D341Med (cell line): ENCODE measurements around the gene SLCO1B3.

ENCODE experiments used
- DNase-seq: peaks from one replicate; pipeline ENCODE4 v3.0.0; 2012; ENCODE audit warnings: low spot score

The SLCO1B3 gene

GRCh38 chr12:20883288-20883687 lies 72.8 kb downstream of the SLCO1B3 start:
- DNase-seq: no peak

- no peak for DNase-seq
Observed at GRCh38 chr12:20885116-20885515, 74.6 kb downstream of the SLCO1B3 start.

GRCh38 chr12:20885552-20885951 lies 75.0 kb downstream of the SLCO1B3 start:
- no peak for DNase-seq

GRCh38 chr12:20917269-20917668 lies 106.8 kb downstream of the SLCO1B3 start:
- DNase-seq: no peak

GRCh38 chr12:20917819-20918218 lies 107.3 kb downstream of the SLCO1B3 start:
- DNase-seq: no peak

GRCh38 chr12:20931894-20932293 lies 121.4 kb downstream of the SLCO1B3 start:
- no peak for DNase-seq

- DNase-seq: peak; percentile 17
Observed at GRCh38 chr12:20946732-20947131, 136.2 kb downstream of the SLCO1B3 start.

GRCh38 chr12:20950248-20950647 lies 139.7 kb downstream of the SLCO1B3 start:
- peak; percentile 37 for DNase-seq

- no peak for DNase-seq
Observed at GRCh38 chr12:20963303-20963702, 152.8 kb downstream of the SLCO1B3 start.

GRCh38 chr12:20963762-20964161 lies 153.3 kb downstream of the SLCO1B3 start:
- DNase-seq: no peak
